GM23338 (cell line): ENCODE results near the gene KRTAP12-2. TPM values are rescaled to one million over a fixed set of nuclear protein-coding genes. Genes with fewer than 3 reads are reported as not detected.

Experiments
- ATAC-seq: fragments of 200-7000 bp; cut with Tn5 transposase; 3 replicates; pipeline ENCODE4 v1.9.1; 2020
- DNase-seq: peaks from one replicate; pipeline ENCODE4 v3.0.0-alpha.2; 2015; ENCODE audit warnings: low spot score
- H2AFZ ChIP-seq: fragments of 200-600 bp; sonication (generic); 2 replicates; pipeline ENCODE4 v1.8.0; 2016; ENCODE audit warnings: antibody characterized with exemption, mild to moderate bottlenecking, moderate library complexity
- H3F3A ChIP-seq: fragments of 200-600 bp; sonication (generic); replicated peaks from 2 replicates; pipeline ENCODE4 v1.8.0; 2017; ENCODE audit warnings: antibody characterized with exemption, mixed run types, low read depth
- H3K27ac ChIP-seq: fragments of 200-600 bp; sonication (generic); 2 replicates; pipeline ENCODE4 v1.6.1; 2016; ENCODE audit warnings: low read depth
- H3K27me3 ChIP-seq: fragments of 200-600 bp; sonication (generic); 2 replicates; pipeline ENCODE4 v1.8.0; 2016; ENCODE audit warnings: mild to moderate bottlenecking, mixed run types, moderate library complexity; ENCODE audit not compliant: insufficient read depth
- H3K36me3 ChIP-seq: fragments of 200-600 bp; sonication (generic); 2 replicates; pipeline ENCODE4 v1.8.0; 2016; ENCODE audit warnings: mild to moderate bottlenecking; ENCODE audit not compliant: insufficient read depth
- H3K4me1 ChIP-seq: fragments of 200-600 bp; sonication (generic); 2 replicates; pipeline ENCODE4 v1.8.0; 2016; ENCODE audit warnings: mild to moderate bottlenecking, moderate library complexity; ENCODE audit not compliant: insufficient read depth
- H3K4me2 ChIP-seq: fragments of 200-600 bp; sonication (generic); 2 replicates; pipeline ENCODE4 v1.7.1; 2017; ENCODE audit warnings: mixed run types
- H3K4me3 ChIP-seq: fragments of 200-600 bp; sonication (generic); 2 replicates; pipeline ENCODE4 v1.6.1; 2016; ENCODE audit warnings: mixed run types
- H3K79me2 ChIP-seq: fragments of 200-600 bp; sonication (generic); replicated peaks from 2 replicates; pipeline ENCODE4 v1.8.0; 2017; ENCODE audit warnings: mild to moderate bottlenecking; ENCODE audit not compliant: insufficient read depth
- H3K9me2 ChIP-seq: fragments of 200-600 bp; sonication (generic); 2 replicates; pipeline ENCODE4 v1.8.0; 2017; ENCODE audit not compliant: insufficient read depth
- H4K20me1 ChIP-seq: fragments of 200-600 bp; sonication (generic); replicated peaks from 2 replicates; pipeline ENCODE4 v1.8.0; 2017; ENCODE audit warnings: mild to moderate bottlenecking; ENCODE audit not compliant: insufficient read depth
- H3K27ac Mint-ChIP-seq: 2 replicates; pipeline ENCODE4 v1.8.0; 2020; ENCODE audit warnings: inconsistent platforms, mild to moderate bottlenecking, moderate library complexity, mixed read lengths
- H3K27me3 Mint-ChIP-seq: 3 replicates; pipeline ENCODE4 v1.8.0; 2022; ENCODE audit warnings: low read depth, mild to moderate bottlenecking, moderate library complexity, mixed read lengths, inconsistent platforms; ENCODE audit not compliant: insufficient read depth, poor library complexity
- H3K36me3 Mint-ChIP-seq: 3 replicates; pipeline ENCODE4 v1.8.0; 2021; ENCODE audit warnings: low read depth, mild to moderate bottlenecking, inconsistent platforms, moderate library complexity, mixed read lengths
- H3K4me1 Mint-ChIP-seq: 3 replicates; pipeline ENCODE4 v1.8.0; 2020; ENCODE audit warnings: mild to moderate bottlenecking, inconsistent platforms, mixed read lengths
- H3K4me3 Mint-ChIP-seq: 3 replicates; pipeline ENCODE4 v1.8.0; 2021; ENCODE audit warnings: moderate library complexity, mild to moderate bottlenecking, inconsistent platforms, mixed read lengths
- H3K9me3 Mint-ChIP-seq: 3 replicates; pipeline ENCODE4 v1.8.0; 2020; ENCODE audit warnings: moderate library complexity, mild to moderate bottlenecking, inconsistent platforms, mixed read lengths
- CREB1 ChIP-seq: fragments of 250-450 bp; sonication (Bioruptor Pico); IDR thresholded peaks from 2 replicates; pipeline ENCODE4 v1.5.0; 2020; ENCODE audit warnings: low read depth, mild to moderate bottlenecking, moderate library complexity
- CTCF ChIP-seq, 2 experiments: fragments of 200-600 bp in 1 of 2; sonication (generic) in 1 of 2; conservative IDR thresholded peaks; 2 replicates each; pipeline versions ENCODE4 v1.5.1 to v1.6.1; 2016 to 2017; ENCODE audit warnings: antibody characterized with exemption in 2 of 2, low read depth in 2 of 2, mild to moderate bottlenecking in 2 of 2, moderate library complexity in 1 of 2
- ETS1 ChIP-seq: IDR thresholded peaks from 2 replicates; pipeline ENCODE4 v1.6.1; 2016; ENCODE audit warnings: antibody characterized with exemption
- EZH2 ChIP-seq: fragments of 200-600 bp; sonication (generic); IDR thresholded peaks from one replicate; pipeline ENCODE4 v1.8.0; 2017; ENCODE audit warnings: antibody characterized with exemption, mild to moderate bottlenecking, low read depth; ENCODE audit not compliant: unreplicated experiment
- EZH2phosphoT487 ChIP-seq: fragments of 200-600 bp; sonication (generic); IDR thresholded peaks from one replicate; pipeline ENCODE4 v1.8.1; 2018; ENCODE audit warnings: antibody characterized with exemption; ENCODE audit not compliant: unreplicated experiment
- JUNB ChIP-seq: IDR thresholded peaks from one replicate; pipeline ENCODE4 v1.6.1; 2016; ENCODE audit warnings: antibody characterized with exemption; ENCODE audit not compliant: unreplicated experiment
- NANOG ChIP-seq: IDR thresholded peaks from 2 replicates; pipeline ENCODE4 v1.6.1; 2016; ENCODE audit warnings: antibody characterized with exemption, borderline replicate concordance
- POLR2AphosphoS5 ChIP-seq: IDR thresholded peaks from 2 replicates; pipeline ENCODE4 v1.6.1; 2016; ENCODE audit warnings: antibody characterized with exemption, low read depth
- REST ChIP-seq: IDR thresholded peaks from one replicate; pipeline ENCODE4 v1.6.1; 2018; ENCODE audit warnings: antibody characterized with exemption; ENCODE audit not compliant: unreplicated experiment
- STAT1 ChIP-seq: IDR thresholded peaks from one replicate; pipeline ENCODE4 v1.6.1; 2016; ENCODE audit warnings: antibody characterized with exemption; ENCODE audit not compliant: unreplicated experiment
- ZNF114 ChIP-seq: fragments of 250-450 bp; sonication (Bioruptor Pico); IDR thresholded peaks from 2 replicates; pipeline ENCODE4 v1.5.0; 2020; ENCODE audit warnings: mild to moderate bottlenecking, moderate library complexity
- ZNF331 ChIP-seq: fragments of 250-450 bp; sonication (Bioruptor Pico); IDR thresholded peaks from 2 replicates; pipeline ENCODE4 v1.5.0; 2020; ENCODE audit warnings: low read depth, mild to moderate bottlenecking, moderate library complexity
- ZNF462 ChIP-seq: fragments of 250-450 bp; sonication (Bioruptor Pico); IDR thresholded peaks from 2 replicates; pipeline ENCODE4 v1.5.0; 2020; ENCODE audit warnings: mild to moderate bottlenecking, moderate library complexity
- polyA plus RNA-seq: library from polyadenylated mRNA; unstranded; fragments of >200 nt; fragmentation: Nextera tagmentation; extraction: Ambion mirVana; gene quantifications from 2 replicates; pipeline ENCODE4 v1.2.1, GENCODE V29; 2016
- total RNA-seq: library from RNA; depleted of rRNA; stranded (reverse); fragments of >200 nt; shearing (Covaris generic); gene quantifications from 2 replicates; pipeline ENCODE4 v1.2.3, GENCODE V29; 2014

The KRTAP12-2 gene
- total and polyA plus RNA-seq, 2 experiments from 2014 or later = not detected

- TF ChIP-seq REST = no peak
- TF ChIP-seq EZH2 = no peak
- no peak for TF ChIP-seq NANOG
- no peak for TF ChIP-seq POLR2AphosphoS5
- no peak for TF ChIP-seq STAT1
- TF ChIP-seq ZNF331 (CRISPR knock-in tag) = no peak
- no peak for TF ChIP-seq CTCF (conservative IDR thresholded peaks at IDR 0.05; ENCODE audit: low read depth in 2 of 2)
- no peak for TF ChIP-seq JUNB
- no peak for TF ChIP-seq EZH2phosphoT487
- no peak for TF ChIP-seq CREB1 (CRISPR knock-in tag)
- TF ChIP-seq ZNF114 (CRISPR knock-in tag) = no peak
- TF ChIP-seq ETS1 = no peak
- TF ChIP-seq ZNF462 (CRISPR knock-in tag) = no peak
- H3K4me3 Mint-ChIP-seq = no peak overlapping the region
- H3K27me3 Mint-ChIP-seq = peaks cover 1% of the 10 kb centered on the region
- Histone ChIP-seq H4K20me1 (no peaks in the 10 kb centered on the region), H3K27me3 (no peaks in the 10 kb centered on the region), H3K4me1 (no peaks in the 10 kb centered on the region), H3K4me2 (no peak overlapping the region), H2AFZ (no peak overlapping the region), H3K27ac (no peak overlapping the region), H3F3A (no peaks in the 10 kb centered on the region), H3K79me2 (no peaks in the 10 kb centered on the region), H3K4me3 (no peak overlapping the region), H3K9me2 (no peaks in the 10 kb centered on the region), H3K36me3 (no peaks in the 10 kb centered on the region)
- peaks cover 12% of the 10 kb centered on the region for H3K36me3 Mint-ChIP-seq
- no peak for DNase-seq
- ATAC-seq = no peak
- H3K9me3 Mint-ChIP-seq = peaks cover 47% of the 10 kb centered on the region
- no peaks in the 10 kb centered on the region; the same call in 2 of the 3 replicates for H3K4me1 Mint-ChIP-seq
- no peak overlapping the region for H3K27ac Mint-ChIP-seq
These were observed 885 bp upstream of the KRTAP12-2 start for GRCh38 chr21:44667612-44668011.
